ENCODE measurements around the gene SYNJ2.
A peak's percentile ranks its signal among the peaks of the same experiment; 100 is the strongest.

SYNJ2 gene

DNA sequence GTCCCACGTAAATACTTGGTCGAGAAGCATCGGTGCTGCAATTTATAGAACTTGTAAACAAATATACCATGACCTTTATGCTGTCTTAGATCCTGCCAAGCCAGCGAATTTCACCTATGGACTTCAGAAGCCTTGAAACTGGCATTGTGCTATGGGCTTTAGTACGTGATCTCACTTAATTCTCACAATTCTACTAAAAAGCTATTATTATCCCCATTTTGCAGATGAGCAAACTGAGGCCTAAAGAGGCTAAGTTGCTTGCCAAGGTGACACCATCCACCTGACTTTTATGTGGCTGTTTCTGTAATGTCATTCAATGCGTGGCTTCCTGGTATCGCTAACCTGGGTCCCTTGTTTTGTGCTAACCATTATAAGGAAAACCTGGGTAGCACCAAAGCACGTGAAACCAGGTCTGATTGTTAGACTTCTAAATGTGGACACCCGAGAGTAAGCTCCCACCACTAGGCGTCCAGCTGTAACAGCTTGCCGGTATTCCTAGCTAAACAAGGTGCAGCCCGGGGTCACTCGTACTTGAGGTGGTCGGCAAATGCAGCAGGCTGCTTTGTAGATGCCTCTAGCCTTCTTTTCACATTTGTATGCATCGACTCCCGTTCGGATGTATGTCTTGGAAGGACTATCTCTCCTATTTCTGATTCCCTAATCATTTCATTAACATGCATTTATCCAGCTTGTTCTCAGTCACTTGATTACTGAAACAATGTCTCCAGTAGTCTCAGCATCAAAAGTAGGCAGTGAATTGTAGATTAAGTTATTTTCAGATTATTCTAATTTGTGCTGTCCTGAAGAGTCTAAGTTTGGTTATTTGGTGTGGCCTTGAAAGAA, 1.1 kb downstream of the SYNJ2 start:
- peak; percentile 56 for DNase-seq

- DNase-seq, result peak; percentile 66
Observed at GRCh38 chr6:157983406-157984119, 1.9 kb downstream of the SYNJ2 start.

DNA sequence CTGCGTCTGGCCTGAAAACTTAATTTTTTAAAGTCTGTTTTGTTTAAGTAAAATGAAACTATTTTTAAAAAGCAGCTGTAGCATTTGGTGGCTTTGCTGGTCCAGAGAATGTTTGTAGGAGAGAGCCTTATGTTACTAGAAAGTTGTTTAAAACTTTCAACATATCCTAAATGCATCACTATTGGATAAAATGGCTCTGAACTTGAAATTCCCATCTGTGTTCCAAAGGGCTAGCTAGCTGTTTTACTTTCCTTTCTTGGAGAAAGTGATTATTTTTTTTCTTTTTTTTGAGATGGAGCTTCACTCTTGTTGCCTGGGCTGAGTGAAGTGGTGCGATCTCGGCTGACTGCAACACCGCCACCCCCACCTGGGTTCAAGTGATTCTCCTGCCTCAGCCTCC, 2.5 kb downstream of the SYNJ2 start:
- no peak for DNase-seq

DNA sequence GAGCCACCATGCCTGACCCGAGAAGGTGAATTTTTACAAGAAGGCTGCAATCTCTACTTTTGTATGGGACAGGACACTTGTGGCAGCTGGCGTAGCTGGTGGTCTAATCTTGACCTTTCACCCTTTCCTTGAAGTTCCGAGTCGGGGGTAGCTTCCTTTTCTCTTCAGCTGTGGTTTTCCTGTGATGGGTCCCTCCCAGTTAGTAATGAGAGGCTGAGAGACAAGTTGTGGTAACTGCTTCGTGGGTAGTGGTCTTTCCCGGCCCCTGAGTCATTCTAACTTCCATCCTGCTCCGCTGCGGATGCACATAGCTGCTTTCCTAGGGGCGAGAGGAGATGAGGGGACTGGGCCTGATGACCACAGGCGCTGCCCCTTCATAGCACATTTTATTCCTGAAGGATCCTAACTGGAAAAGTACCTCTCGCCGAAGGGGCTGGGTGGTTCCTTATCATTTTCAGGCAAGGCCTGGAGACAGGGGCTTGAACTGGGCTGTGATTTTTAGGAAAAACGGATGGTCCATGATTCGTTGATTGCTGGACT, 3.1 kb downstream of the SYNJ2 start:
- no peak for DNase-seq

- DNase-seq, result no peak
Observed at GRCh38 chr6:157985378-157986155, 3.9 kb downstream of the SYNJ2 start.

- DNase-seq, result no peak
Observed at GRCh38 chr6:157987788-157988699, 6.4 kb downstream of the SYNJ2 start.

- no peak for DNase-seq
Observed at GRCh38 chr6:157988700-157989063, 7.0 kb downstream of the SYNJ2 start.

- DNase-seq, result peak; percentile 67
Observed at GRCh38 chr6:157989541-157990289, 8.1 kb downstream of the SYNJ2 start.

DNA sequence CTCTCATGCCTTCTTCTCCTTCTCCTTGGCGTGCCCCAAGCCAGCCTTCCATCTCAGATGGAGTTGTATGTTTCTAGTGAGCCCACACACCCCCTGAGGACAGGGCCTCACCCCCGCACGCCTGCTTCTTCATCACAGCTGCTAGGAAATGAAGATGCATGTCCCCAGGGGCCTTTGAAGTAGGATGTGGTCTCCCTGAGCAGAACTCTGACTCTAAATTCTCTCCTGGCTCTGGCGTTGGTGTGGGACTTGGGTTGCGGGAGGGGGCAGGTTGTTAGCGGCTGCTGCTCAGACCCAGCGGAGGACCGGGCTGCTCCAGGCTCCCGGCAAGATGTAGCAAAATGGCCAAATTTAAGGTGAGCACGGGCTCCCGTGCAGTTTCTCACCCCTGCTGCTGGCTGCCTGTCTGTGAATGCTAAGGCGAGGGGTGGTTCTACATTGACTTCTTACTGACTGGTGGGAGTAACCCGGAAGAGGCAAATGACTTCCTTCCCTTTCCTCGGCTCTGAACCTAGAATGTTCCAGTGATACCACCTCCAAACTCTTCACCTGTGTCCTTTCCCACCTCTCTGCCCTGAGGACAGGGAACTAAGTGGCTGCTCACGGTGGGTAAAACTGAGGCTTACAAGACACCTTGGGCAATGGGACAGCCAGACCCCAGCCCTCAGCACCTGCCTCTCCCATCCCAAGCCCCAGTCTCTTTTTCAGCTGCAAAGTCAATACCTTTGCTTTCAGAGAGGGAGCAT, 8.8 kb downstream of the SYNJ2 start:
- peak; percentile 51 for DNase-seq

DNA sequence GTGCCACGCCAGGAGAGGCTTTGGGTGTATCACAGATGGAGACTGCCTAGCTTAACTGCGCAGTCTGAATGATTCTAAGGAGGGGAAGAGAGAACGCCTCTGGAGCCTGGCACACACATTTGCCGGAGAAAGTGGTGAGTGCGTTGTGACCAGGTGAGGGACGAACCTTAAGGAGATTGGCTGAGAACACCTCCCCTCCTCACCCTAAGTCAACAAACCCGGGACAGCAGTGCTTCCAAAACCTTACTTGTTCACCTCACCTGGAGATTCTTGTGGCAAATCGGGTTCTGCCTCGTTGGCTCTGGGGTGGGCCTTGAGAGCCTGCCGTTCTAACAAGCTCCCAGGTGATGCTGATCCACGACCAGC, 9.4 kb downstream of the SYNJ2 start:
- no peak for DNase-seq

- DNase-seq, result no peak
Observed at GRCh38 chr6:157993076-157993475, 11.4 kb downstream of the SYNJ2 start.

- no peak for DNase-seq
Observed at GRCh38 chr6:157994125-157994795, 12.6 kb downstream of the SYNJ2 start.

GRCh38 chr6:157995458-157995857, 13.8 kb downstream of the SYNJ2 start:
- DNase-seq, result no peak

DNA sequence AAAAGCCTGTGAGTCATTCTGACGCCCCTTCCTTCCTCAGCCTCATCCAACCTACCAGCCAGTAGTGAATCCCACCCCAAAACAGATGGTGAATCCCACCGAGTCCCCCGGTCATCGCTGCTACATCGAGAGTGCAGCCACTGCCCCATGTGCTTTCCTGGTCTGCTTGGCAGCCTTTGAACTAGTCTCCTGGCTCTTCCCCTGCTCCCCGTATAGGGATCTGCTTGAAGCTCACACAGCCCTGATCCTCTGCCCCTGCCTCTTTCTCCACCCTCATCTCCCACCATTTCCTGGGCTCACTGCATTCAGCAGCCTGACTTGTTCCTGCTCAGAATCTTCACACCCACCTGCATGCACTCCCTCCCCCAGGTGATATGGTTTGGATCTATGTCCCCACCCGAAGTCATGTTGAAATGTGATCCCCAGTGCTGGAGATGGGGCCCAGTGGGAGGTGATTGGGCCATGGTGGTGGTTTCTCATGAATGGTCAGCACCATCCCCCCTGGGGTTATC, 14.6 kb downstream of the SYNJ2 start:
- DNase-seq, result no peak

- DNase-seq, result no peak
Observed at GRCh38 chr6:157996918-157997702, 15.4 kb downstream of the SYNJ2 start.

DNA sequence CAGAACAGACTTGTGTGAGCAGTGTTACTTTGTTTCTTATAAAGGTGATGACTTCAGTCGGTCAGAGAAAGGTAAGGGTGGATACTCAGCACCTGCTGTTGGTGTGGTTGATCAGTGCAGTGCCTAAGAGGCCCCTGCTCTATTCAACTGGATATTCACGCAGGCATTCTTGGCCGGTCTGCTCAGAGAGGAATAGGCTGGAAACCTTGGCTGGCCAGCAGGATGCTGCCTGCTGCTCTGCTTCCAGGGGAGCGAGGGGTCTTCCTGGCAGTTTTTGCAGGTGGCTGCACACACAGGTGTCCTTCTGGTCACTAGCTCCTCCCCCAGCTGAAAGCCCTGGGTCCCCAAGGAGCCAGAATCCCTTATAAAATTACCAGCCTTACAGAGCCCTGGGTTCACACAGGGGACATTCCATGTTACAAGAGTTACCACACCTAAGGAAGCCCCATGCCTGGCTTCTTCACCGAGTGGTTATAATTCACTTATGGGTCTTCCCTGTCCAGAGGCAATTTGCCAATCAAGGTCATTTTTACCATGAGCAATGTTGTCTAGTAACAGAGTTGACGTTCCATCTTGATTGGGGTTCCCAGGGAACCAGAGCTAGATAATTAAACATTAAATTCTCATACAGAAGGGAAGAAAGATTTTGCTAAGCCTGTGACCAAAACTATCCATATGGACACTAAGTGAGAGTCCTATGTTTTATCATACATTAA, 16.4 kb downstream of the SYNJ2 start:
- no peak for DNase-seq

DNA sequence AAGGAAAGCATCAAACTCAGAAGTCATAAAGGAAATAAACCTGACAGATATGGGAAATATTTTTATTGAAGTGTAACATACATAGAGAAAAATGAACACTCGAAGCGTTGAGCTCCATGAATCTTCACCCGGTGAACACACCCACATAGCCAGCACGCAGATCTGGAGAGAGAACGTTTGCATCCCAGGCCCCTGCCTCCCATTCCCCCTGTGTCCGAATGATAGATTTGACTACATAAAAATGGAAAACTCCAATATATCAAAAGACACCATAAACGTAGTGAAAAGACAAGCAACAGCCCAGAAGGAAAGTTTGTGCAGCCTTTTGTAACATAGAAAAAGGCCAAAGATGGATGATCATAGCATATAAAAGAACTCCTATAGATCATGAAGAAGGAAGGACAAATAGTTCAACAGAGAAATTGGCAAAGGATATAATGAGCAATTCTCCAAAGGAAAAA, 17.1 kb downstream of the SYNJ2 start:
- DNase-seq, result no peak
